HG02759 (cell line): ENCODE data around the gene SIRPG.
"Not testable (repeated sequence)": the region's sequence is repeated elsewhere in the genome, so short reads cannot be mapped to it uniquely, and the experiment has no call there.

Experiments
- ATAC-seq: cut with Tn5 transposase; IDR thresholded peaks from one replicate; pipeline ENCODE4 v1.9.1; 2021; ENCODE audit warnings: mild to moderate bottlenecking, moderate library complexity; ENCODE audit not compliant: unreplicated experiment

Gene SIRPG

DNA sequence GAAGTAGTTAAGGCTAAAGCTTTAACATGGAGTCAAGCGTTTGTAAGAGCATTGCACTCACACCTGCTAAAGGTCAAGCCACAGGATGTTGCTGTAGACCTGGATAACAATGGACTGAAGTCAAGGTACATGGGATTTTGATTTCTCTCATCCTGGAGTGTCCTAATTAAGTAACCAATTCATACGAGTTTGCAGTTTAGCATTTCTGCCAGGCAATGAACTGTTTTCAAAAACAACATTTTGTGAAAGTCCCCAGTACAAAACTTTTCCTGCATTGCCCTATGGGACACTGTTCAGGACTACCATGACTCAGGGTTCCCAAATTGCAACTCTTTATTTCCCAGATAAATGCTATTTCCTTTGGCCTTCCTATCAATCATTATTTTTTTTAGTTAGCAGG is 20.4 kb downstream of the SIRPG start:
- ATAC-seq: no peak

DNA sequence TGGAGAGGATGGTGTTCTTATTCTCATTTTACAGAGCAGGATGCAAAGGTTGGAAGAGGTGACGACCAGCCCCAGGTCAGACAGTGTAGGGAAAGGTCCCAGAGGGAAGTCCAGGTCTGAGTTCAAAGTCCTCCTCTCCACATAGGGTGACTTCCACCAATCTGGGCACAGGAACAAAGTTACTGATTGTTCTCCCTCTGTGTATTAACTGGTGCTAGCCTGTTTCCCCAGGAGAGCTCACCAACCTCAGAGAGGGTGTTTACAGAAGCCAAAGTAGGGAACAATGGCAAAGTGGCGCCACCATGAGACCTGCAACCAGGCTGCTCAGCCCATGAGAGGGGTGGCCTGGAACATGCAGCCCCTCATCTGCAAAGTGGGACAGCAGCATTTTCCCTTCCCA is 21.0 kb downstream of the SIRPG start:
- ATAC-seq: no peak

DNA sequence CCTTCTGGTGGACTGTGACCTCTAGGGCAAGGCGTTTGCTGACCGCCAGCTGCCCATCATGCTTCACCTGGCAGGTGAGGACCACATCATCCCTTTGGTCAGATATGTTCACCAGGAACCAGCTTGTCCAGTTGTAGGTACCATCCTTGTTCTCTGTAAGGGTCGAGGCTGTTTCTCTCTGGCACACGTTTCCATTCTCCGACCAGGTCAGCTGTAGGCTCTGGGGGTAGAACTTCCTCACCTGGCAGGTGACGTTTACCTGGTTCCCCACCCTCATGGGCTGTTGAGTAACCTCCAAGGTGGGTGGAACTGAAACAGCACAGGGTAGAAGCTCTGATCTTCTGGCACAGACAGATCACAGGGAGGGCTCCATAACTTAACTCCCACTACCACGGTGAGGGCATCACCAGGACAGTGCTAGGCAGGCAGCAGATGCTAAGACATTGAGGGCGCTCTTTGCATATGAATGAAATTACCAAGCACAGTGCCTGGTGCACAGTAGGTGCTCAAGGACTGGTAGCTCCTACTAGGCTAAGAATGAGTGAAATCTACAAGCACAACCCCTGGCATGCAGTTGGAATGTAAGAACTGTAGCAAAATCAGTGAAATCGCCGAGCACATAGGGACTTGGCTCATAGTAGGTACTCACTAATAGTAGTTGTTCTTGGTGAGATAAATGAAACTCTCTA is 22.1 kb downstream of the SIRPG start:
- ATAC-seq: no peak

DNA sequence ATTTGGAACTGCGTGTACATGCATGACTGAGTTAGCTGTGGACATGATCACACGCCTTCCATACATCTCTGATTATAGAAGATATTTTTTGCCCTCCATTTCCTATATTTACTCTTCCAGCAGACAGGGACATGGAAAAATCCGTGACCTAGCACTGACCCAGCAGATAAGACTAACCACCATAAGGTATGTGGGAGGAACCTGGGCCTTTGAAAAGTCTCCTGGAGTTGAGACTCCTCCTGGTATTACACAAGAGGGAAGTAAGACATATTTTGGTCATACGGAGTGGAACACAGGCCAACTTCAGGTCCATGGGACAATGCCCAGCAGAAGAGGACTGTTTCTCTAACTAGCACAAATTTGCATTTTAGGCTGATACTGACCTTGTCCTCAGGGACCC is 24.0 kb downstream of the SIRPG start:
- ATAC-seq: no peak

DNA sequence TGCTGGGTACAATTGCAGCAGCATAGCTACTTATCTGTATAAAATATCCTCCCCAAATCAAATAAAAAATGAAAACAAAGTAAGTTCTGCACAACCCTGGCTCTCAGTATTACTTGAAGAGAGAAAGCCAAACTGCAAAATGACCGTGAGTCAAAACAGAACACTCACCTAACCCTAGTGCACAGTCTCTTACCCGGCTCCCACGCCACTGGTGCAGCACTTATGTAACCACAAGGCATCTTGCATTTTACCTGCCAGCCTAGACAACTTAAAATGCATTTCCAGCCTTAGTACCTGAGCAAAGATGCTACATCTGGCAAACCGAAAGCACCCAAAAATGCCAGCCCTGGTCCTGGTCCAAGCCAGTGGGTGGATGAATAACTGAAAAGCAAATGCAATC is 25.4 kb downstream of the SIRPG start:
- ATAC-seq: no peak

DNA sequence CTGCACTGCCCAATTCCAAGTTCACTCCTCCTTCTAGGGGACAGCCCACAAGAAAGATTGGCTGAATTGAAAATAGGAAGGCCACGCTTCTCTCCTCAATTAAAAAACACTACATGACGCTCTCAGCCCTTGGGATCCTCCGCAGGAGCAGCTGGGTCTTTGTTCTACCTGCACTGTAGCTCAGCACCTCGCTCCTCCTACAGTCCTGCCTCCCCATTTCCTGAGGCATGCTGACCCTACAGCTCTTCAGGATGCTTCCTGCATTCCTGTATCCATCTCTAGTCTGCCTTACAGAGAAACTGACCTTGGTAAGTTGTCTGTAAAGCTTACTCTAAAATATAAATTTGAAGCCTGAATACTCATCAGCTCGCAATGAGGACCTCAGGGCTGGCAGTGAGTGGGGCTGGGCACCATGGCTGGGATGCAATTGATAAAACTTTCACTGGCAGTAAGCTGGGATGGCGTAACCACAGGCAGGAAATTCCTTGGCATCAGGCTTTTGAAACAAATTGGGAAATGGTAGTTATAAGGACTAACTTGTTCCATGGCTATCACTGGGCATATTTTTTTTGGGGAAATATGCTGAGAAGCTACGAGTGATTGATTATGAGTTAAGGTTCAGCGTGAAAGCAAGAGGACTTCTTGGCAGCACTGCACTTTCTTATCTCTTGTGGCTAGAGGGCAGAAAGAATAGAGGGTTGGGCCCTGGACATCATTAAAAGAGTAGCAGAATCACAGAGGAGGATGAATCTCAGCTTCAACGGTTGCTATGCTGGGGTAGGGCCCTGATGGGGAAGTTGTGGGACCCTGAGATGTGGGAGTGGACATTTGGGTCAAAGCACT is 26.0 kb downstream of the SIRPG start:
- no peak for ATAC-seq

DNA sequence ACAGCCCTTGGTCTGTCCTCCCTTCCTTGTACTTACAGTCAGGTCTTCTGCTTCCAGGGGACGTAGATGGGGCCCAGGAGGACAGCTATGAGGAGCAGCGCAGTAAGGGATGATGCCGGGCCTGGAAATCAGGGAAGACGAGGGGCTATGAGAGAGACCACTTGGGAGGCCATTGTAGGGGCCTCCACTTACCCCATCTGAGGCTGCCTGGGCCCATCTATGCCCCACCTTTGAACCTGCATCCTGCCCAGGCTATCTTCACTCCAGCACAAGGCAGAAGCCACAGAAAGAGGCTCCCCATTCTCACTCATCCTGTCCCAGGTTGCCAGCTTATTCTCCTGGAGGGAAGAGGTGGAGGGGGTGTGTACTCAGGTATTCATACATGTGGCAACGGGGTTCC is 27.4 kb downstream of the SIRPG start:
- no peak for ATAC-seq

DNA sequence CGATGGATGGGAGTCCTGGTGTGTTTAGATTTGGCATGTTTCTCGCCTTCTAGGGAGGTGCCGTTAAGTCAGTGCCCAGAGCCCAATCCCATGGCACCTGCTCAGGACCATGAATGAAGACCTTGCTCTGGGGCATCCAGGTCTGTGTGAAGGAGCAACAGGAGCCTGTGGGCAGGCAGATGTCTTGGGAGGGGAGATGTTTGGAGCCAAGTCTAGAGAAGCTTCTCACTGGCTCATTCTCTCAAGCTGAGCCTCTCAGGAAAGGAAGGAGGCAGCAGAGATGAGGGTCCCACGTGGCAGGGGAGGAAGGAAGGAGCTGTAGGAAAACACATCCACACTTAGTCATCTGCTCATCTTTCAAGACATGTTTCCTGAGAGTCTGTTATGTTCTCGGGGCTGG is 28.3 kb downstream of the SIRPG start:
- no peak for ATAC-seq

DNA sequence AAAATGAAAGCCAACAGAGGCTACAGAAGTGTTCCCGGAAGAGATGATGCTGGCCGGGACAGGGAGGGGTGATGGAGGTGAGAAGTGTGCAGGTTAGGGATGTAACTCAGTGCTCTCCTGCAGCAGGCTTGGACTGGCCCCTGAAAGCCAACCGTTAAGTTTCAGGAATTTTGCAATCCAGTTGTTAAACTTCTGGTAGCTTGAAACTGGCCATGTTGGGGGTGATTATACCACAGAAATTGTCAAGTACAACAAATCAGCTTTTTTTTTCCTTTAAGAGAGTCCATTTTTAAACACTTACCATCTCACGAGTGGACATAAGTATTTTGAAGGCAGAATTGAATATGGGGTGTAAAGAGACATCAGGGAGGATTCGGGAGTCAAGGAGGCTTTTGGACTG is 29.0 kb downstream of the SIRPG start:
- no peak for ATAC-seq

DNA sequence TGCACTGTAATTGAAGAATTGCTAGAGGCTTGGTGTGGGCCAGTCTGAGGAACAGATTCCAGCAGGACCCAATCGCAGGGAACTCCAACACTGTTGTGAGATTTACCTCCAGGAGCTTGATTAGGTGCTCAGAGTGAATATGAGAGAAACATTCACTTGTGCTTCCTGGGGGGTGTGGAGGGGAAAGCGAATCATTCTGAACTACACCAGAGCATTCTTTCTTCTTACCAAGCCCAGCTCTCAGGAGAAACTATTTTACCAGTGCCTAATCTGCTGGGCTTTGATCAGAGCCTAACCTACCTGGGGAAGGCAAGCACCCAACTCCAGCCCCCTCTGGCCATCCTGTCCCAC is 30.4 kb downstream of the SIRPG start:
- no peak for ATAC-seq

DNA sequence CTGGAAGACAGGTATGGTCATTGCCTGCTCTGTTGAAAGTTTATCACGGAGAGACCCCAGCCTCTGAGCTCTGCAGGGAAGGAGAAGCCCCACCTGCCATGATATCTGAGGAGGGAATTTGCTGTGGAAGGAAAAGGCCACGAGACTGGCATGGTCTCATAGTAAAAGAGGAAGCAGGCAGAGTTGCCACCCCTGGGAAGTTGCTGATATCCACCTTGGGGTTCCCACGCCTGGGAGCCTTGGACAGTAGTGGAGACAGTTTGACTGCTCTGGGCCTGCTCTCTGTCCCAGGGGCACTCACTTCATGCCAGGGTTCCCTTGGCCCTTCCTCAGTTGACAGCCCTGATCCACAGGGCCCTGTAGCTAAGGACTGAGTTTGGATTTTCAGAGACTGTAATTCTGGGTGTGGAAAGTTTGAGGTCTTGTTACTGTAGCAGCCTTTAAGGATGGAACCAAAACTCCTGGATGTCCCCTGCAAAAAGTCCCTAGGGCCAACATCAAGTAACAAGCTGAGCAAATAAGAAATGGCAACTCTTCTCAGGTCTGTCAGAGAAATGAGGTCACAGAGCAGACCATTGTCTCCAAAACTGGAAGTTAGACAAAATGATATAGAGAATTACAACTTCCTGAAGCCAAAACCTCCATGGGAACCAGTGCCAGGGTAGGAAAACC is 30.9 kb downstream of the SIRPG start:
- no peak for ATAC-seq

DNA sequence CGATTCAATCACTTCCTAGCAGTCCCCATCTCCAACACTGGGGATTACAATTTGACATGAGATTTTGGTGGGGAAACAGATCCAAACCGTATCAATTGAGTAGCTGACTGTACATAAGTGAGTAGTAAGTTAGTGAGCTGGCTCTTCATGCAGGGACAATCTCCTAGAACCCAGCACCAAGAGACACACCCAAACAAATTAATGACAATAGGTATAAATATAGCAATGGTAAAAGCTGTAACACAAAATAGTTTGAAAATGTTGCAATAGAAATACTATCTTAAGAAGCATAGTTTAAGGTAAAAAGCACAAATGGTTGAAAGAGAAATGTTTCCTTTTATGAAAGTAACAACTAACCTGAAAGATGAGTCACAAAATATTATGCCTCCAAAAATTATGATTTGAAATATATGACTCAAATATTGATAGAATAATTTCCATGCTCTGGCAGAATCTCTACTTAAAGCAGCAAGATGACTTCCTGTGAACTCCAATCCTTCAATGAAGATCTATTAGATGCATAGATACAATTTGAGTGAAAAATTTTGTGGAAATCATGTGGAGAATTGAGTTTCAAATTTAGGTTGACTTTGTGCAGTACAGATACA is 32.4 kb downstream of the SIRPG start:
- no peak for ATAC-seq

DNA sequence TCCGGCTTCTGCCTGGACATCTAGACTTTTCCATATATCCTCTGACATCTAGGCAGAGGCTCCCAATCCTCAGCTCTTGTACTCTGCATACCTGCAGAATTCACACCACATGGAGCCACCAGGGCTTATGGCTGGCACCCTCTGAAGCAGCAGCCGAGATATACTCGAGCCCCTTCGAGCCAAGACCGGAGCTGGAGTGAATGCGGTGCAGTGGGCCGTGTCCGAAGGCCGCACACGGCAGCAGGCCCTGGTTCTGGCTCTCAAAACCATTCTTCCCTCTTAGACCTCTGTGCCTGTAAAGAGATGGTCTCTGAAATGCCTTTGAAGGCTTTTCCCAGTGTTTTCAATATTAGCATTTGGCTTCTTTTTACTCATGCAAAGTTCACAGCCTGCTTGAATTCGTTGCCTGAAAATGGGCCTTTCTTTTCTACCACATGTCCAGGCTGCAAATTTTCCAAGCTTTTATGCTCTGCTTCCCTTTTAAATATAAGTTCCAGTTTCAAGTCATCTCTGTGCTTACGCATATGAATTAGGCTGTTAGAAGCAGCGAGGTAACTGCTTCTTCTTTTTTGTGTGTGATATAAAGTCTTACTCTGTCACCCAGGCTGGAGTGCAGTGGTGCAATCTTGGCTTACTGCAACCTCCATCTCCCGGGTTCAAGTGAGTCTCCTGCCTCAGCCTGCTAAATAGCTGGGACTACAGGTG is 33.9 kb downstream of the SIRPG start:
- ATAC-seq: no peak

DNA sequence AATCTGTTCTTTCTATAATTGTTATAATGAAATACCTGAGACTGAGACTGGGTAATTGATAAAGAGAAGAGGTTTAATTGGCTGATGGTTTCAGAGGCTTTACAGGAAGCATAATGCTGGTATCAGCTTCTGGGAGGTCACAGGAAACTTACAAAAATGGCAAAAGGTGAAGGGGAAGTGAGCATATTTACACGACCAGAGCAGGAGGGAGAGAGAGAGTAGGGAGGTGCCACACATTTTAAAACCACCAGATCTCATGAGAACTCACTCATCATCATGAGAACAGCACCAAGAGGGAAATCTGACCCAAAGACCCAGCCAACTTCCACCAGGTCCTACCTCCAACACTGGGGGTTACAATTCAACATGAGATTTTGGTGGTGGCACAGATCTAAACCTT is 35.1 kb downstream of the SIRPG start:
- no peak for ATAC-seq

DNA sequence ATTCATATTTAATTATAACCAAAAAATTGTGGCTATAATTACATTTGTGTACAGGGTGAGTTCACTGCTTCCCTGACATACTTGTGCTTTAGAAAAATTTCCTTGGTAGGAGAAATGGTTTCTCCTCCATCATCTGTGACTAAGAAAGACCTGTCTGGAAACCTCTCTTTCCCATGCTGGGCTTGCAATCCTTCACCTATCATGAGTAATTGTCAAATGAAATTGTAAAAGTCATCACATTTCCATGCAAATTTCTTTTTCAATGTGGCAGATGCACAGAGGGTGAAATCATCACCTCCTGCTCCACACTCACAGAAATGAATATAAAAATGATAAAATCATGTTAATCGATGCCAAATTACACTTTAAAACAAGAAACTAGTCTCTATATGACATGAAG is 36.3 kb downstream of the SIRPG start:
- ATAC-seq: no peak

DNA sequence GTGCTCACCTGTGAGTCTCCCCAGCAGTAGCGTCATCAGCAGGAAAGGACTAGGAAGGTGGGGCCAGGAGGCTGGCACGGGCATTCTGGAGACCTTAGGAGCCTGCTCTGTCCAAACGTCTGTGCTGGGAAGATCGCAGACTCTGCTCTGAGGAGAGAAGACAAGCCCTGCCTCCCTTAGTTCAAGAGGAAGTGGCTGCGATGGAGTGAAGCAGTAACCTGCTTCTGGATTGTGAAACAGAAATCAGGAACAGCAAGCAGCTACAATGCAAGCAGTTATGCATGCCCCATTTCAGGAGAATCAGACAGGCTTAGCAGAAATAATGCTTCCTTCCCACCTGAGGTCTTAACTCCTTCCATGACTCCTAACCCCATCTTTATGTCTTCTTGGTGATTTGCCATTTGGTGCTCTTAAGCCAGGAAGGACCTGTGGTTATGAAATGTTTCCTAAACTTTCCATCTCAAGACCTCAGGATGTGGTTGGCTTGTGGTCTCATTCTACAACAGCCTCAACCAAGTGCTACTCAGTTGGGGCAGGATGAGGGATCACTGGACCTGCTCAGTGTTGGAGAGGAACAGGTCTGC is 37.6 kb downstream of the SIRPG start, which contains the start of gene SIRPB1:
Gene SIRPB1 (minus strand): TSS at position 149 of the 584 bp plus-strand sequence. CDS start 65 bp downstream, at position 84.
- ATAC-seq: no peak

DNA sequence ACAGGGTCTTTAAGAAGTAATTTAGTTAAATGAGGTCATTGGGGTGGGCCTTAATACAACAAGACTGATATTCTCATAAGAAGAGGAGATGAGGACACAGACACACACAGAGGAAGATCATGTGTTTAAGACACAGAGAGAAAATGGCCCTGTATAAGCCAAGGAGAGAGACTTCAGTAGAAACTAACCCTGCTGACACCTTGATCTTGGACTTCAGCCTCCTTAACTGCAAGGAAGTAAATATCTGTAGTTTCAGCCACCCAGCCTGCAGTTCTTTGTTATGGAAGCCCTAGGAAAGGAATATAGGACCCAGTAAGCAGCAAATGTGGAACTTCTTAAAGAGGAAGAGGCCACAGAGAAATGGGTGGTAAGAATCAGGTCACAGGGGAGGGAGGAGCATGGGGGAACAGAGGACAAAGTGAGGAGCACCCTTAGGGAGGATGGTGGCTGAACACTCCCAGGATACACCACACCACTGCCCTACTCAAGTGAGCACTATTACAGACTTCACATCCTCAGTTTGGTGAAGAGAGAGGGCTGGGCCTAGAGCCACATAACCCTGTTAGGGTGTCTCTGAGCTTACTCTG is 38.5 kb downstream of the SIRPG start:
- ATAC-seq: no peak

DNA sequence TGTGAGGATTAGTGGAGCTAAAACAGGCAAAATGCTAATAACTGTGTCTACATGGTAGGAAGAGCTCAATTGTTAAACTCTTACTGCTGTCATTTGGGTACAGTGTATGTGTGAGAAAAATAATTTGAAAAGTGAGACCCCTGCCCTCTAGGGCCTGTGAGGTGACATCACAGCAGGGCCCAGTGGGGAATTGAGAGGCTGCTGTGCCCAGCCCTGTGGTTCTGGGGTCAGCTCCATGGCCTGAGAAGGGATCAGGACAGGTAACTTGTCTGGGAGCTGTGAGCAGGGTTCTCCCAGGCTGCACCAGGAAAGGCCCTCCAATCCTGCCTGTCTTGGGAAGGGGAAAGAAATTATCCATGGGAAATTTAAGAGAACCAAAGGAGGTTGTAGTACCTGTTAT is 39.1 kb downstream of the SIRPG start:
- ATAC-seq: no peak

DNA sequence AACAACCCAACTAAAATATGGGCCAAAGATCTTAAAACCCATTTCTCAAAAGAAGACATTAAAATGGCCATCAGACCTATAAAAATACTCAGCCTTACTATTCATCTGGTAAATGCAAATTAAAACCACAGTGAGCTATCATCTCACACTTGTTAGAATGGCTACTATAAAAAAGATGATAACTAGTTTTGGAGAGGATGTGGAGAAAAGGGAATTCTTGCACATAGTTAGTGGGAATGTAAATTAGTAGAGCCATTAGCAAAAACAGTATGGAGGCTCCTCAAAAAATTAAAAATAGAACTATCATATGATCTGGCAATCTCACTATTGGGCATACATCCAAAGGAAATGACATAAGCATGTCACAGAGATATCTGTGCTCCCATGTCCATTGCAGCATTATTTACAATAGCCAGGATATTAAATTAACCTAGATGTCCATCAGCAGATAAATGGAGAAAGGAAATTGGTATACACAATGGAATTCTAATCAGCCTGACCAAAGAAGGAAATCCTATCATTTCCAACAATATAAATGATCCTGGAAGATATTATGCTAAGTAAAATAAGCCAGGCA is 40.6 kb downstream of the SIRPG start:
- ATAC-seq: no peak

DNA sequence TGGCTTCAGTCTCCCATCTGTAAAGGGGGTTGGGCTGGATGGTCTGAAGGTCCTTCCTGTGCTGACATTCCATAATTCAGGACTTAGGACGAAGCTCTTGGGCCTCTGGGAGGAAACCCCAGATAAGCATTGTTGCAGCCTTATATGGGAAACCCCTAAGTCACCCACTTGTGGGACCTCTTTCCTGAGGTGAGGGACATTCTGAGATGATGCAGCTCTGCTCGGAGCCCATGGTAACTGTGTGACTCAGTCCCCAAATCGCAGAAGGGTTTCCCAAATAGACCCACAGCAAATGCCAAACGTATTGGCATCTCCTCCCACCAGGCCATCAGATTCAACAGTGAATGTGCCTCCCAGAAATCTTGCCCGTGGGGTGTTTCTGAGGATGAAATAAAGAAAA is 47.2 kb downstream of the SIRPG start:
- ATAC-seq: not testable (repeated sequence)
